GM19438 (cell line): ENCODE measurements around the gene HPGDS.
"Not testable (repeated sequence)": the region's sequence is repeated elsewhere in the genome, so short reads cannot be mapped to it uniquely, and the experiment has no call there.

ENCODE experiments used
- ATAC-seq: cut with Tn5 transposase; IDR thresholded peaks from one replicate; pipeline ENCODE4 v1.9.1; 2021; ENCODE audit warnings: low read depth; ENCODE audit not compliant: unreplicated experiment

Gene HPGDS

DNA sequence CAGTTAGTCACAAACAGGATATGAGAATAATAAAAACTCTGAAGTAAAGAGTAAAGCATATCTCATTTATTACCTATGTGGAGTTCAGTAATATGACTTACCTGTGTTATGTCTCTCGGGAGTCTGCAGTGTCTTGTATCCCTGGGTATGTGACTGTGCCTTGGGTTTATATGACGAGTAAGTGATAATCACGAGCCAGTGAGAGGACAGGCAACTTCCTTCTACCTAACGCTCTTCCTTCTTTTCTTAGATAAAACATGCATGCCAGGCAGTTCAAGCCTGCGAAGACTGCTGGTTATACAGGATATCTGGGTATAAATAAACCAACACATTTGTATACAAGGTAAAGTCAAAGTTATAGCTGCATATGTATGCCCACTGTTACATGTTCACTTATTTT is at the start of gene HPGDS:
Gene HPGDS, minus strand, starts transcription at position 143 of the 400 bp plus-strand sequence. CDS start 8,207 bp downstream, outside the sequence.
- ATAC-seq, result no peak

DNA sequence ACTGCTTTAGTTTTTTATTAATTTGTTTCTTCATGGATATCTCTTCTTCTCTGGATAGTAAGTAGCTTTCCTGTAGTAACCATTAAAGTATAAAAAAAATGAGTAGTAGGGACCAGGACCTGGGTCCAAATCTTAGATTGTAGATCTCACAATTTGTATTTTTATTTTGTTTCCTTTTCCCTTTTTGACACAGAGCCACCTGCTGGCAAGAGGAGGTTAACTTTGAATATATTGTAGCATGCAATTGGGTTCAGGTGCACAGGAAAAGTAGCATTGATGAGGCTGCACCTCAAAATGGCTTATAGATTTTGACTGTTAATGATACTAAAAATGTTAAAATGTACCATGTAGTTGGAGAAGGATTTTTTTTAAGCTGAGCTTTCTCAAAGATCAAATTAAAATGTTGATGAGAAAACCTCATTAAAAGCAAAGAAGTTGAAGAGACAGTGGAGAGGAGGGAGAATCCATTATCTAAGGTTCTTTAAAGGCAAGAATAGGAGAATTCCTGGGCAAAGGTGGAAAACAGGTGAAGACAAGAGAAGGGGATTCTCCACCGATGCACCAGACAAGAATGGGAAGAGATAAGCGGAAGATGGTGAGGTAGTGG is 48.3 kb upstream of the HPGDS start:
- ATAC-seq, result no peak

GRCh38 chr4:94389595-94390267 is 47.1 kb upstream of the HPGDS start:
- ATAC-seq, result no peak

GRCh38 chr4:94387965-94388364 is 45.3 kb upstream of the HPGDS start:
- not testable (repeated sequence) for ATAC-seq

DNA sequence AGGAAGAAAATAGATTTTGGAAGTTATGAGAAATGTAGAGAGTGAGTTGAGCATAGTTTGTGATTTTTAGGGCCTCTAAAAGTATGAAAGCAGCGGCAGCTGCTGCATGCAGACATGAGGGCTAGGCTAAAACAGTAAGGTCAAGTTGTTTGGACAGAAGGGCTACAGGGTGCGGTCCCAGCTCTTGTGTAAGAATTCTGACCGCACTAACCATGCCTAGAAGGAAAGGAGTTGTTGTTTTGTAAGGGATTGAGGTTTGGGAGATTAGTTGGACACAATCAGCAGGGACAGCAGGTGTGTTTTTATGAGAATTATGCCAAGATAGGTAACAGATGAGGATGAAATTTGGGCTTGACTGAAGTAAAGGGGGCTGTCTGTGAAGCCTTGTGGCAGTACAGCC is 42.8 kb upstream of the HPGDS start:
- not testable (repeated sequence) for ATAC-seq

- ATAC-seq, result not testable (repeated sequence)
These were observed 40.3 kb upstream of the HPGDS start for GRCh38 chr4:94382891-94383290.

DNA sequence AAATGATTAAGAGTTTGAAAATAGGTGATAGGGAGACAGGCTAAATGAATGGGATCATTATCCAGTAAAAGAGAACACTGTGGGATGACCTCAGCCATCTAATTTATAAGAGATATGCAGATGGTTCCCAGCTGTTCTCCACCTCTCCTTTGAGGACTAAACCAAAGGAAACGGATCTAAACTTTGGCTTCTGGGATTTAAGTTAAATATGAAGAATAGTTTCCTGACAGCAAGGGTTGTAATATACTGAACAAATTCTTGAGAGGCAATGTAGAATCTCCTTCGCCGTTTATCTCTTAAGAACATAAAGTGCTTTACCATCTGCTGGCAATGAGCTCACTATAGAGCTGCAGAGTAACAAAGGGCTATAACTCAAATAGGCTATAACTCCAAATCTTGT is 35.4 kb upstream of the HPGDS start:
- ATAC-seq, result no peak

DNA sequence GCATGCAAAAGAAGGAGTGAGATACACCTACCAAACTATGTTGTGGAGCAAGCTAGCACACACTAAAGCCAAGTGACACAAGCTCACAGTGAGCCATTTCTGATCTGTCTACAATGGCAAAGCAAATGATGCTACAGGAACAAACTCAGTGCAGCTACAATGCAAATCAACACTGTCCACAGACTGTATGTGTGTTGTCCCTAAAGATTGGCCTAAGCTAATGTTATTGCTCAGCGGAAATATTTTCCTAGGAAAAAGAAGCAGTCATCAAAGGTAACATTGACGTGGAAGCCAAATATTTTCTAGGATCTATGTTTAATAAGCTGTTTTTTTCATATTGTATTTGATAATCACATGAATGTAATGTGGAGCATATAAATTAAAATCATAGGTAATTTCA is 34.7 kb upstream of the HPGDS start:
- no peak for ATAC-seq

DNA sequence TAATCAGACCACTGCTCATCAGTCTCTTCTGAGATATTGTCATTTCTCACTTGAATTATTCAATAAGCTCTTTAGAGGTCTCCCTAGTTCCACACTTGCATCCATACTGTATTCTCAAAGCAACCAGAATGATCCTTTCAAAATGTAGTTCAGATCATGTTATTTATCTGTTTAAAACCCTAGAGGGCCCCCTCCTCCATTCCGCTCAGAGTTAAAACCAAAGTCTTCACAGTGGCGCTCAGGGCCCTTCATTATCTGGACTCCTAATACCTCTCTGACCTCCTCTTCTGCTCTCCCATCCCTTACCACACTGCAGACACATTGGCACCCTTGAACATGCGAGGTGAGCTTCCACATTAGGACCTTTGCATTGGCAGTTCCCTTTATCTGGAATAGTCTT is 32.7 kb upstream of the HPGDS start:
- no peak for ATAC-seq

- ATAC-seq, result no peak
These were observed 31.1 kb upstream of the HPGDS start for GRCh38 chr4:94373752-94374151.

GRCh38 chr4:94372991-94373390 is 30.4 kb upstream of the HPGDS start:
- no peak for ATAC-seq

- ATAC-seq, result no peak
These were observed 29.8 kb upstream of the HPGDS start for GRCh38 chr4:94372228-94372978.

DNA sequence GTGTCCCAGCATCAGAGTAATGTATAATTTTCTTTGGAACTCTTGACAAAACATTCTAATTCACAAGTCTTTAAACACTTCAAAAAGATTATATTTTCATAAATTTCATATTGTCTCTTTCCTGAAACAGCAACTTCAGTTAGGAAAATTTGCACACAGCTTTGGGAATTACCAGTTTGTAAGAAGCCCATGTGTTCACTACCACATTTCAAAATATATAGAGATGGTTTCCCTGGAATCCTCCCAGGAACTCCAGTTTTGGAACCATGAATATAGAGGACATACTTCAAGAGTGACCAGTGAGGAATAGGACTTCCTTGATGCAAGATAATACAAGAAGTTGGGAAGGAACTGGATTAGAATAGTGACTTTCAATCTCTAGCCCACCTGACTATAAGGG is 28.7 kb upstream of the HPGDS start:
- no peak for ATAC-seq

- no peak for ATAC-seq
These were observed 28.1 kb upstream of the HPGDS start for GRCh38 chr4:94370533-94371254.

- ATAC-seq, result no peak
These were observed 26.4 kb upstream of the HPGDS start for GRCh38 chr4:94369046-94369445.

GRCh38 chr4:94368459-94368858 is 25.8 kb upstream of the HPGDS start:
- no peak for ATAC-seq

DNA sequence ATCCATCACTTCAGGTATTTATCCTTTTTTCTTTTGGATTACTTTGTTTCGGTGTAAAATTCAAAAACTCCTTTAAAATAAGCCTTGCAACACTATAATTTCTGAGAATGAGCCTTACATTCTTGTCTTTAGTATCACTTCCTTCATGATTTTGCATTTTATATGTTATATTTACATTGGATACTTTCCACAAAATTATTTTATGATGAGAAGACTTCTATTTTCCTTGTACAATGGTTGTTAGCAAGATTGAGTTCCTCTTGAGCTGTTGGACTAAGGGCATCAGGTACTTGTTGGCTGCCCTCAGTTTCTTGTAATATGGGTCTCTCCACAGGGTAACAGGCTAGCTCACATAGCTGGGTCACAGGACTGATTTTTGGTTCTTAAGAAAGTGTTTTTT is 22.7 kb upstream of the HPGDS start:
- ATAC-seq, result no peak

DNA sequence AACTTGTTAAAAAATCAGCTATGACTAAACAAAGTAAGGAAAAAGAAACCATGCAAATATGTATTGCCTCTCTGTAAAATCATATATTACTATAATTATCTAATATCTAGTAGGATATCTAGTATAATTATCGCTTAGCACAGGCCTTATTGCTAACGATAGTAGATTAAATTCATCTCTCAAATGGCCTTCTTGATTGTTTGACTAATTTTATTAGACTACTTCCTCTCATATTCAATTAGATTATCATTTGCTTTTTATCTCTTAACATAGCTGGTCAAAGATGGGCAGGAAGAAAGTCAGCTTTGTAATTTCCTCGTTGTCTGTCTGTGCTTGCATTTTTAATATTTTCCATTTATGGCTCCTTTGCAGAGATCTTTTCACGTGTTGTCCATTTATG is 21.9 kb upstream of the HPGDS start:
- ATAC-seq, result no peak

DNA sequence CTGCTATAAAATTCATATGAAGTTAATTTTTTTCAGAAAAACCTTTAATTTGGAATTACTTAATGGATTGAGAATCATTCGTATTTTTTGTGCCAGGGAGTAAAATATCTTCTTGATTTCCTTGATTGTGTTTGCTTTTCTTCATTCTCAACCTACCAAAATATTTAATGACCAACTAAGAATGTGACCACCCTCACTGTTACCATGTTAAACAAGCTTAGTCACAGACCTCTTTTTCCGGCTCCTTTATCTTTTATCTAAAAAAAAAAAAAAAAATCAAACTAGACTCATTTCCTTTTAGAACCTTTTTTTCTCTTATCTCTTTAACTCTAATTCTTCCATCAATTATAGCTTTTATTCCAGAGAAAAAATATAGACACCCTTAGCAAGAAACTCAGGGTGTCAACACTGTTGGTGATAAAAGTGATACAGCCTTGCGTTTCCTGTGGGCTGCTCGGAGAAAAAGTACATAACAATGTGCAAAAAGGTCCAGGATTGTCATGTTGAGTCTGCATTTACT is 20.6 kb upstream of the HPGDS start:
- no peak for ATAC-seq

DNA sequence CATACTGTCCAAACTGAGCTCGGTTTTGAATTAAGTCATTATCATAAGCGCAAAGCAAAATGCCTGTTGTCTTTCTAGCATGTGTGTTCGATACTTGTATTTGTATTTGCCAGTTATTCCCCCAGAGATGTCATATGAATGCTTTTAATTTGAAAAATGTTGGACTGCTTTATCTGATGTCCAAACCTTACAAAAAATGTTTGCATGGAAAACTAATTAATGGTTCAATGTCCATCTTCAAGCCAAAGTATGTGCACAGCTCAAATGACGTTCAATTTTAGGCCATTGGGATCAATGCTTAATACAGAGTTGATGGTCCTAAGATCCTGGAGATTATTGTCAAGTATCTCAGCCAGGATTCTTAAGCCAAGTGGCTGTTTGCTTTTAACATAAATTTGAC is 17.2 kb upstream of the HPGDS start:
- ATAC-seq, result no peak

DNA sequence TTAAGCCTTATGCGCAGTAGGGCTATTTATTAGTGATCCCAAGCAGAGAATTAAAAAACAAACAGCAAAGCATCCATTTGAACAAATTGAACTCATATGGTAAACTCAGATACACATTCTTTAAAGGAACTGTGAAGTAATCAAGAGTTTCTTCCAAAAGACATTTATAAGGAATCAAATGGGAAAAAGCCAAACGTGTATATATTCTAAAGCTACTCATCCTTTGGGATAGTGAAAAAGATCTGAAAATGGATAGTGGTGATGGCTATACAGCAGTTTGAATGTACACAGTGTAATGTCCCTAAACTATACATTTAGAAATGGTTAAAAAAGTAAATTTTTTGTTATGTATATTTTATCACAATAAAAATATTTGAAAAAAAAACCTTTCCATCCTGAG is 16.6 kb upstream of the HPGDS start:
- ATAC-seq, result no peak
